Activated CD4-positive, alpha-beta T cell treated with anti-CD3 and anti-CD28 coated beads, Interleukin-10, Interleukin-2, amounts not matched to agents 100 ng/mL and 50 ng/mL, durations not matched to agents 16 hours and 8 hours (primary cell): Measurements from ENCODE around the gene KDM3B.
"Not testable (repeated sequence)": the region's sequence is repeated elsewhere in the genome, so short reads cannot be mapped to it uniquely, and the experiment has no call there.

Experiments used
- DNase-seq: peaks from one replicate; pipeline ENCODE4 v3.0.0-alpha.2; 2020

KDM3B gene, protein sequence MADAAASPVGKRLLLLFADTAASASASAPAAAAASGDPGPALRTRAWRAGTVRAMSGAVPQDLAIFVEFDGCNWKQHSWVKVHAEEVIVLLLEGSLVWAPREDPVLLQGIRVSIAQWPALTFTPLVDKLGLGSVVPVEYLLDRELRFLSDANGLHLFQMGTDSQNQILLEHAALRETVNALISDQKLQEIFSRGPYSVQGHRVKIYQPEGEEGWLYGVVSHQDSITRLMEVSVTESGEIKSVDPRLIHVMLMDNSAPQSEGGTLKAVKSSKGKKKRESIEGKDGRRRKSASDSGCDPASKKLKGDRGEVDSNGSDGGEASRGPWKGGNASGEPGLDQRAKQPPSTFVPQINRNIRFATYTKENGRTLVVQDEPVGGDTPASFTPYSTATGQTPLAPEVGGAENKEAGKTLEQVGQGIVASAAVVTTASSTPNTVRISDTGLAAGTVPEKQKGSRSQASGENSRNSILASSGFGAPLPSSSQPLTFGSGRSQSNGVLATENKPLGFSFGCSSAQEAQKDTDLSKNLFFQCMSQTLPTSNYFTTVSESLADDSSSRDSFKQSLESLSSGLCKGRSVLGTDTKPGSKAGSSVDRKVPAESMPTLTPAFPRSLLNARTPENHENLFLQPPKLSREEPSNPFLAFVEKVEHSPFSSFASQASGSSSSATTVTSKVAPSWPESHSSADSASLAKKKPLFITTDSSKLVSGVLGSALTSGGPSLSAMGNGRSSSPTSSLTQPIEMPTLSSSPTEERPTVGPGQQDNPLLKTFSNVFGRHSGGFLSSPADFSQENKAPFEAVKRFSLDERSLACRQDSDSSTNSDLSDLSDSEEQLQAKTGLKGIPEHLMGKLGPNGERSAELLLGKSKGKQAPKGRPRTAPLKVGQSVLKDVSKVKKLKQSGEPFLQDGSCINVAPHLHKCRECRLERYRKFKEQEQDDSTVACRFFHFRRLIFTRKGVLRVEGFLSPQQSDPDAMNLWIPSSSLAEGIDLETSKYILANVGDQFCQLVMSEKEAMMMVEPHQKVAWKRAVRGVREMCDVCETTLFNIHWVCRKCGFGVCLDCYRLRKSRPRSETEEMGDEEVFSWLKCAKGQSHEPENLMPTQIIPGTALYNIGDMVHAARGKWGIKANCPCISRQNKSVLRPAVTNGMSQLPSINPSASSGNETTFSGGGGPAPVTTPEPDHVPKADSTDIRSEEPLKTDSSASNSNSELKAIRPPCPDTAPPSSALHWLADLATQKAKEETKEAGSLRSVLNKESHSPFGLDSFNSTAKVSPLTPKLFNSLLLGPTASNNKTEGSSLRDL (N-terminal part only)

DNA sequence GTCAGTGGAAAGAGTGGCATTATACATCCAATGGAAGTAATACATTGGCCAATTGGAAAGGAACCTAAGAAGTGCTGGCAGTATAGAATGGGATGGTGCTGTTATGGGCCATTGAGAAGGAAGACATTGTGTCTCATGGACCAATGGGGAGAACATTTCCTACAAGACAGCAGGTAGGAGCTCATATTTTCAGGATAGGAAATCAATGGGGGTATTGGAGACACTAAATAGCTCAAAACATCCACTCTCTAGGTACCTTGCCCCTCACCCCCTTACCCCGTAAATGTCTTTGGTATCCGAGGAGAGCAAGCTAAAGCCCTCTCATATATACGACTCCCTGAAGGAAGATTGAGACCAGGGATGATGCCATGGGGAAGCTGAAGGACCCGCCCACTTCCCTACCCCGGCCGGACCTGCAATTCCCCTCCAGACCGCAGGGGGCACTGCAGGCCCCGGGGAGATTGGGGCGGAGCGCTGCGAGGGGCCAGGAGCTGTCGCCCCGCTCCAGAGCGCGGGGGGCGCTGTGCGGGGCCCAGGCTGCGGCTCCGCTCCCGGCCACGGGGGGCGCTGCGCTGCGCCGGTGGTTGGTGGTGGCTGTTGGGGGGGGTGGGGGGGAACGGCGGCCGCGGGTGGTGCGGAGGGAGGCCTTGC, at the start of gene KDM3B:
Gene KDM3B, plus strand, starts transcription at position 615 of the 651 bp plus-strand sequence. CDS start 111 bp downstream, outside the sequence.
- DNase-seq, result peak; percentile 95

DNA sequence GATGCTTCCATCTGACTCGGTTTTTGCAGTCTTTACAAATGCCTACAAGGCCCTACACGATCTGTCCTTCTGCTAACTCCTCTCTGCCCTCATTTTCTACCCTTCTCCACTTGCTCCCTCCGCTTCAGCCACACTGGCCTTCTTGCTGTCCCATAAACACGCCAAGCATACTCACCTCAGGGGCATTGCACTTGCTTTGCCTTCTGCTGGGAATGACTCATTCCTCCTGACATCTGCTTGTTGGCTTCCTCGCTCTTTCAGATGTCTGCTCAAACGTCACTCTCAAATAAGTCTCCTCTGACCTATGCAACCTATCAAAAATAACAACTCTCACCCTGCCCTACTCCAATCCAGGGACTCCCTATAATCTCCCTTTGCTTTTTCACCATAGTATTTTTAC, 49.1 kb upstream of the KDM3B start:
- no peak for DNase-seq

- no peak for DNase-seq
Measured at GRCh38 chr5:138305797-138306196, 46.7 kb upstream of the KDM3B start.

GRCh38 chr5:138315751-138316278, 36.7 kb upstream of the KDM3B start:
- no peak for DNase-seq

DNA sequence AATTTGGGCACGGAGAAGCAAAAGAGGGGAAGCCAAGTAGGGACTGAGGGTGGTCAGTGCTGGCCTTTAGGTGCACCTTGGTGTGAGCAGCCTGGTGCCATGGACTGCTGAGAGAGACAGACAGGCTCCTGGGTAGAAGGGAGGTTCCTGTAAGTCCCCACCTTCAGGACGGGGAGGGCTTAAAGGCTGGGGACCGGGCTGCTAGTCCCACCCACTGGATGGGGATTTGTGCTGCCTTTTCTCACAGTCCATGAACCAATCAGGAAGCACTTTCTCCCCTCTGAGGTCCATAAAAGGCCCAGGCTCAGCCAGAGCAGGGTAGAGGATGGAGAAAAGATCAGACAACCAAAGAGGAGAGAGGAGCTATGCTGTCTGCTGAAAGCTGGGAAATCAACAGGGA, 36.1 kb upstream of the KDM3B start:
- no peak for DNase-seq

- DNase-seq, result not testable (repeated sequence)
Measured at GRCh38 chr5:138318211-138318610, 34.3 kb upstream of the KDM3B start.

GRCh38 chr5:138330813-138331448, 21.6 kb upstream of the KDM3B start:
- no peak for DNase-seq

DNA sequence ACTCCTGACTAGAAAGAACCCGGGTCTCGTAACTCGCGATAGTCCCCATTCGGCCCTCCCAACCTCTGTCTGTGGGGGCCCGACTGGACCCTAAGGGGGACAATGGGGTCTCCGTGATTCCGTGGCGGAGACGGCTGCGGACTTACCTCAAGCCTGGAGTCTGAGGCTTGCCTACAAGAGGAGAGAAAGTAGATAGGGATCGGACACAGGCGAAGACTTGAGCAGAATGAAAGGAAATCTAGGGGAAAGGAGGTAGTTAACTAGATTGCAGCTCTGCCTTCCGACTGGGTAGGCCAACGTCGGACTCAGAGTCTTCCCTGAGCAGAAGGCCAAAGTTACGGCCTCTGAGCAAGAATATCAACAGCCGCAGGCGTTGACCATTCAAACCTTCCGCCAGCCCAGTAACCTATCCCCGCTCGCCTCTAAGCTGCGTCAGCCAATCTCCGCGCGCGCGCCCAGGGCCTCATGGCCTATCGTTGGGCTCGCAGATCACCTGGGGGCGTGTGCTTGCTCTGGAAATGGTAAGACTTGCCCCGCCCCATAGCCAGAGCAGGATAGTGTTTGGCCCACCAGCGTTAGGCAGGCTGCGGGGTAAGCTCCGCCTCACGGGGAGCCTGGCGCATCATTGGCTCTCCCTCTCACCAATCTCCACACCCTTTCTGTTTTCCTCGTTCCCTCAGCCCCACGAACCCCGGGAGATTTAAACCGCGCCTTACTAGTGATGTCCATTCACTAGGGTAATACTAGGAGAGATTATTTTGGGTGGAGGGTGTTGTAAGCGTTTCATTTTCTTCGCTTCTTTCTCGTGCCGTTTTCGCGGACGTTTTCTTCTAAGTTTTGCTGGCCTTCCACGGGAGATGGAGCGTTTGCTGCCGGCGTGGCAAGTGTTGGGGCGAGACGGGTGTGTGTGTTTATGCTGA, 20.8 kb upstream of the KDM3B start, which contains the start of gene CDC25C:
Gene CDC25C, minus strand, starts transcription at position 356 of the 920 bp plus-strand sequence. CDS start 624 bp downstream, outside the sequence.
- peak; percentile 99 for DNase-seq

- peak; percentile 25 for DNase-seq
Measured at GRCh38 chr5:138334867-138335447, 17.5 kb upstream of the KDM3B start.

- DNase-seq, result no peak
Measured at GRCh38 chr5:138336952-138337684, 15.4 kb upstream of the KDM3B start.

- DNase-seq, result peak; percentile 94
Measured at GRCh38 chr5:138337685-138338410, 14.6 kb upstream of the KDM3B start, which contains the start of gene FAM53C. Gene FAM53C (plus strand): TSS chr5:138338266. CDS start chr5:138341336, 3,070 bp downstream.

- peak; percentile 21 for DNase-seq
Measured at GRCh38 chr5:138338411-138339090, 13.9 kb upstream of the KDM3B start.

GRCh38 chr5:138339091-138339456, 13.4 kb upstream of the KDM3B start:
- no peak for DNase-seq

- DNase-seq, result no peak
Measured at GRCh38 chr5:138339464-138339863, 13.0 kb upstream of the KDM3B start.

GRCh38 chr5:138340008-138340407, 12.5 kb upstream of the KDM3B start:
- DNase-seq, result no peak

GRCh38 chr5:138344887-138345622, 7.4 kb upstream of the KDM3B start:
- no peak for DNase-seq

GRCh38 chr5:138346889-138347288, 5.6 kb upstream of the KDM3B start:
- no peak for DNase-seq
